GM18520 (cell line): ENCODE measurements around the gene PTCH1.
A peak's percentile ranks its signal among the peaks of the same experiment; 100 is the strongest.

ENCODE experiments used
- ATAC-seq: cut with Tn5 transposase; IDR thresholded peaks from one replicate; pipeline ENCODE4 v1.9.1; 2021; ENCODE audit not compliant: unreplicated experiment

PTCH1 gene

DNA sequence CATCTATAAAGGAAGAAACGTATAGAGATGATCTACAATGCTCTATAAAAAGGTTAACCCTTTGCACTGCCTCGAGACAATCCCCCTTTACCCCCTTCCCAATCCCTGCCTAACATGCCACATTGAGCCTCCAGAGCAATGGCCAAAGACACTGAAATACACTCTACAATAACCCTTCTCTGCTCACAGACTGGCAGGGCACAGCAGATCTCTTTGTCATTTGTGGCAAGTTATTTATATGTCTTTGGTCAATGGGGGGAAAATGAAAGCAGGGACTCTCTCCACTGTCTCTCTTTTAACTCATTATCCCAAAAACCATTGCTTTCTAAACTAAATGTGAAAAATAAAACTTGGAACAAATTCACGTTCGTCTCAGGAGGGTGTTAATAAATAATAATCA lies 51.7 kb downstream of the PTCH1 start:
- ATAC-seq, result no peak

DNA sequence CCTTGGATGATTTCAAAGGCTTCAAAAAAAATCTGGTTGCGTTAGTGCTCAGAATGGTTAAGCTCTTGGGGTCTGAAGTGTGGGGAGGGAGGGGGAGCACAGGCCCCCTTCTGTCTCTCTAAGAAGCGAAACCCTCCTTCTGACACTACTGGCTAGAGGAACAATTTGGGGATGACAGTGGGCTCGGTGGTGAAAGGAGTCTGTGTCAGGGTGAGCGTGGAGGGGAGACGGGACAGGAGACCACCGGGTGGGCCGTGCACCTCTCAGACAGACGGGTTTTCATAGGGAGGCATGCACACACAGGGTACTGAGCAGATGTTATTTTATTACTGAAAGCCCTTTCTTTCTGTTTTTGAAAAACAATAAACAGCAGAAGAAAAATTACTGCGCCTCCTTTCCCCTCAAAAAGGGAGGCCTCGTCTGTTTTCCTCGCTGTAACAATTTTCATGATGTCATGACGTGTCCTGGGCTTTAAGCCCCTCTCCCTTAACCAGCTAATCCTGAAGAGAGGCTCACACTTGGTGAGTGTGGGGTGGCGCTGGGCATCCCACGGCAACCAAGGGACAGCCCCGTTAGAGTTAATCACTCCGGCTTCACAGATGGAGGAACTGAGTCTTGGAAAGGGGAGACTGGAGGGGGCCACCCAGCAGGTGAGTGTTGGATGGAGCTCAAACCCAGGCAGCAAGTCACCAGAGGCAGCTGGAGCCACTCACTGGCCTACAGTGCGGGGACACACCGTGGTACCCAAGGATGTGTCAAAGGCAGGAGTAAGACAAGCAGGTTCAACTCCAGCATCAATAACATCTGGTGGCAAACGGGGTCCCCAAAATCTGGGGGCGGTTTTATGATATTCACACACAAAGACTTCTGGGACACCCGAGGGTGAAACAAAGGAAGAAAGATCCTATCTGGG lies 53.4 kb downstream of the PTCH1 start:
- ATAC-seq, result no peak

DNA sequence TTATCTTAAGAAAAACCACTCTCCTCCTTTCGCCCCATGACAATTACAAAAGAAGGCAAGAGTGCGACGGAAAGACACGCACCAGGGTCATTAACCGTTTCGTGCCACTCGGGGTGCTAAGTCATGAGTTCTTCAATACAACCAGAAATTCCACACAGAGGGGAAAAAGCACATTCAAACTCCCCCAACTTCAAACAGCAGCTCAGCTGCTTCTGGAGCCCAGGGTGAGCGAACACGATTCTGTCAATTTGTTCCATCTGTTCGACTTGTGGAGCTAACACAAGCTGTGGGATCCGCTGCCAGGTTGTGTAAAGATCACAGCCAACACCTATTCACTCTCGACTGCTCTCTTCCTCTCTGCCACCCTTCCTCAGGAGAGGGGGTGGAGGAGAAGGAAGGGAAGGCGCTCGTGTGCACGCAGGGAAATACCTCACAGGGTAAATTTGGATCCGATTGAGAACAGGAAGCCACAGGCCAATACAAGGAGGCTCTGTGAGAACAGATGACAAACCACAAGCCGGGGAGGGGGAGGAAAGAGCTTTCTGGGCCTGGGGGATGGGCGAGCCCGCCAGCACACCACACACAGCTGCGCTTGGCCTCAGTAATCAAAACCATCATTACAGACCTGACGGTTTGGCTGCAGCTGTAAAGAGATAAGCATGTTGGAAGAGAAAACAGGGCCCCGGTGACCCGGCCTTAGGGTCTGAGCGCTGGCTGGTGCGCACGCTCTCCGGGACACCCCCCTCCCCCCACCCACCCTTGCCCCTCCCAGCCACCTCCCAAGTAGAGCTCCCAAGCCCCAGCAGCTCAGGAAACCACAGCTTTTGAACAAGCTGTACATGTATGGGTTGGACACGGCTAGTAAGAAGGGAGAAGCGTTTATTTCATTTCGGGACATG lies 54.3 kb downstream of the PTCH1 start:
- ATAC-seq, result peak; percentile 81

DNA sequence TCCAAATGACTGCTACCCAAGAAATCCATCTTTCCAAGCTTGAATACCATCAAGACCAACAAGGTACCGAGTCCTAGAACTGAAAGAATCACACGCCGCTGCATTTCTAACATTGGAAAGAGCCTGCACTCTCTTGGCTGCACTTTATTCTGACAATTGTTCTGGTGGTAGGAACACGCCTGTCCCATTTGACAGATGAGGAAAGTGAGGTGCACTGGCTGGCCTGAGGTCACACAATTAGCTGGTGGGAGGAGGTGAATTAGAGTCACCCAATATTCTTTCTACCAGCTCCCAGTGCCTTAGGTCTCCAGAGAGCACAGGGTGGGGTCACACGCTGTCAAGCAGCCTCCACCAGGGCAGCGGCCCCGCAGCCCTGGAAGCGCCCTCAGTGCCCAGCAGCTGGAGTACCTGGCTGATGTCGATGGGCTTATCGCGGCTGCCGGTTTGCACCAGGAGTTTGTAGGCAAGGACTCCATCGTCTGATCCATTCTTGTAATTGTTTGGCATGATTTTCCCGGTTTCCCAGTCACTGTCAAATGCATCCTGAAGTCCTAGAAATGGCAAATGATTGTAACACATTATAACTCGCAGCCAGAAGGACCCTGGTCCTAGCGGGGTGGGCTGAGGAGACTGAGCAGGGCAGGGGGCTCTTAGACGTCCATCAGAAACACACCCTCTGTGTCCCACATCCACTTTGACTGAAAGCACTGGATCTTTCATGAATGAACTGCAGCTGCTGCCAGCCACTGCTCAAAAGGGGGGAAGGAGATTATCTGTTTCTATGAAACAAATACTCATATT lies 55.1 kb downstream of the PTCH1 start:
- ATAC-seq, result no peak

DNA sequence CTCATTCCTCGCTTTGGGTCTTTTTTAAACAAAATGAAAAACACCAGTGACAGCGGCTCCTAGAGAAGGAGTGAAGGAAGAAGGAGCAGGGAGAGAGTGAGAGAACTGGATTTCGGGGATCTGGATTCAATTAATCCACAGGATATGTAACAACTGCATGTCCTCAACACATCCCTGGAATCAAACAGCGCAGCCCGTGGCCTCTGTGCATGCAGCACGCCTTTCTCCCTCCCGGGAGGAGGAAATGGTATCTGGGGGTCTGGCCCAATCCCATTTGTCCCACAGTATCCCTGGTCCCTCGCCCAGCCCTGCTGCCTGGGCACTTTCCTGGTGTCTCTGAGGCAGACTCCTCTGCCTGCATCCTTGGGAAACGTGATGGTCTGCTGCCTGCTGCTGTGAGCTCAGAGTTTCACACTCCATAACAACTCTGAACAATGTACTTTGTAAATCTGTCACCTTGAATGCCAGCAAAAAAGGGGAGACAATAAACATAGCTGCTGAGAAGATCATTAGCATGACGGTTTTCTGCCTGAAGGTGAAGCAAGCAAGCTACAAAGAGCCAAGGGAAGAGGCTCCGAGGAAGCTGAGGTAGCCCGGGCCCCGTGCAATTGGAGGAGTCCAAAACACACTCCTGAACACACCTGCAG lies 56.1 kb downstream of the PTCH1 start:
- ATAC-seq, result no peak

DNA sequence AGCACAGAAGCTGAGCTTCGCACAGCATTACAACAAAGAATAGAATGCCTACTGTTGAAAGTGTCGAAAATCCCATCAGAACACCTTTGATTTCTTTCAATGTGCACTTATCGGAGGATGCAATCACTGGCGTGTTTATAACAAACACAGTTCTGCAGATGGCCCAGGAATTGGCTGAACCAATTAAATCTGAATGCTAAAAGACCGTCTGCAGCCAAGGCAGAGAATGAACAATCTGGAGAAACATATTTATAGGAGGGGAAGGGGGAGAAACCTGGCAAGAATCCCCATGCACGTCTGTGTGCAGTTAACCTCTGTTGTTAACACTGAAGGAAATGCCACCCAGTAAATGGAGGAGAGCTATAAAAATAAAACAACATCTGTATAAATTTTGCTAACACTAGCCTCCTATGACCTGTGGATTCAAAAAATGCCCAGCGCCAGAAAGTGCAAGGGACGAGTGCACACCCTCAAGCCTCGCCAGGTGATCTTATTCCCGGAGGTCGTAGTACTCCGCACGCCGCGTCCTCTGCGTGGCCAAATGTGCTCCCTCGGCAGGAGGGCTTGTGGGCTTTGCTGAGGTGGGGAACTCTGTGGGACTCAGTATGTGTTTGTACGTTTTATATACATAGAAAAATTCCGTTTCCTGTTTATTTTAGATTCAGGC lies 56.8 kb downstream of the PTCH1 start:
- ATAC-seq, result no peak

DNA sequence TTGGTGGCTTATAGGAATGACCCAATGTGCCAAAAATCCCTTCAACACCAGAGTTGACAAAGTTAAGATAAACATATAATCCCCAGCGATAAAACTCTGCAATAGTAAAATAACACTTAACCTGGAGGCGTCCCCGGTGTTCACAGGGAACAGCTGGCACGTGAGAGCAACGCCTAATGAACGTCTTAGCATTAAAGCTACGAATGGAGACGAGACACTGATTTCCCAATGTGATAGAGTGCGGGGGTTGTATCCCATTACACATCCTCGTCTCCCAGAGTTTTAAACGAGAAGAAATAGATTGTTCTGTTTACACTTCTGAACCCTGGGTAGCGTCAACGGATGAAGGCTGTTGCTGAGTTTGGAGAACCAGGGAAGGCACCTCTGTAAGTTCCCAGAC lies 57.6 kb downstream of the PTCH1 start:
- no peak for ATAC-seq

DNA sequence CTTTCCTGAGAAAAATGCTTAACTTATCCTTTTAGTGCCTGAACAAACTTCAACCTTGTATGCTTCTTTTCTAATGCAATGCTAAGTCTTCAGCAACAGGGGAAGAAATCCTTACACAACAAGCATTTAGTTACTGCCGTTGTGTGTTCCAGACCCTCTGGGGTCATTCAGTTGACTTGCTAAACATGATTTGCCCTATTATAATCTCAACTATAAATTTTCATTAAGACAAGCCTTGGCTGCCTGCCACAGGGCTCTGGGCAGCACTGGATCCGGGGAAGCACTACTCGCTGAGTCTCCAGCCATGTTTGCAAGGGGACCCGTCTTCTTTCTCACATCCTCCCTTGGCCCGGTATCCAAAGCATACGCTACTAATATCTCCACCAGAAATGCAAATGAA lies 58.1 kb downstream of the PTCH1 start:
- ATAC-seq, result no peak

DNA sequence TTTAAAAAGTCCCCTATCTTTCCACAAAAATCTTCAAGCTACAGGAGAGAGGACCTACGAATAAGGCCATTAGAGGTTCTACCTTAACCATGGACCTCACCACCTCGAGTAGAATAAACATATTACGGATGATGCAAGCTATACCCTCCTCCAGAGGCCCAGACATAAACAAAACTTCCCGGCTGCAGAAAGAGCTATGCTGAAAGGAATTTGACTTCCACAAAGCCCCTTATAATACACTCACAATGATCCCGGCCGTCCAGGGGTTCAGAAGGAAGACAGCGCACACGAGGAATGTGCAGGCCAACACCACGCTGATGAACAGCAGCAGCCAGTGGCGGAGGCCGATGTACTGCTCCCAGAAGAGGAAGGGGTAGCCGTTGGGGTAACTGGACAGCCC lies 59.0 kb downstream of the PTCH1 start:
- ATAC-seq, result no peak

DNA sequence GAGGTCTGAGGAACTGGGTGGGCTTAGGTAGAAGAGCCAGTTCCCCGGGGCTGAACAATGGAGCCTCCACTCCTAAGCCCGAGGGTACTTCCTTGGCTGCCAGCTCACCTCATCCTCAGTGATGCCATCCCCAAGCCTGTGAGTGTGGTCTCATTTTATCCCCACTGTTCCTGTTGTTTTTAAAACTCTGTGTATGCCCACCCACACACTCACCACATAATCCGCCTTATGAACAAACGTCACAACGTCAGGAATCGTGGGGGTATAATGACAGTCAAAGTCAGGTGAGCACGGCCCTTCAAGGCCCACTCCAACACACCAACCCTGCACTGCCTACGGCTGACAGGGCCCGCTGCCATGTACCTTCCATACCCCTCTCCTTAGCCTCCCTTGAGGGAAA lies 61.1 kb downstream of the PTCH1 start:
- ATAC-seq, result no peak

DNA sequence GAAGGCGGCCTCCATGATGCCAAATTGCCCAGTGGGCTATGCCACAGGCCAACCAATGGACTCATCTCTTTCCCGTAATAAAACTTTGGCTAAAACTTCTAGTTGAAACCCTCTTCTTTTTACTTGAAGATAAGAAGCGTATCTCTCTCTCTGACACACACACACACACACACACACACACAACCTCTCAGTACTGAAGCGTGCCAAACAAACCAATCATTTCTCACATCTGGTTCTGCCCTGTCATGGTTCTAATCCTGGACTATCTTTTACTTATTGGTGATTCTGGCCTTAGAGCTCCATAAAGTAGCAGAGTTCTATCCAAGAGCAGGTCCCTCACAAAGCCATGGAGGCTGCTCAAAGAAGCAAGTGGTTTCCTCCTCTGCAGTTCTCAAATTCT lies 64.6 kb downstream of the PTCH1 start:
- no peak for ATAC-seq

DNA sequence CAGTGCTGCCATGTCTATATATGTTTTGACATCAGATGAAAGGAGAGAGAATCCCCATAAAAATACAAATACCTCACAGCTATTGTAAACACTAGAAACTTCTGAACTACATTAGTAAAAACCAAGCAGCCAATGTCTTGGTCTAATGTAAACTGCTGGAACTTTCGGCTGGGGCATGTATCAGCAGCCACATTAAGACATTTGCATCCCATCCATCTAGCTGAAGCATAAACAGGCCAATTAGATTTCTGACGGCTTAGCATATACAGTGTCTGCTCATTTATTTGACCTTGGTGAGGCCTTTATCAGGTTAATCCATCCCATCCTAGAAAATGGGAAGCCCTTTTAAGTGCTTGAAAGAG lies 65.7 kb downstream of the PTCH1 start:
- ATAC-seq, result no peak

DNA sequence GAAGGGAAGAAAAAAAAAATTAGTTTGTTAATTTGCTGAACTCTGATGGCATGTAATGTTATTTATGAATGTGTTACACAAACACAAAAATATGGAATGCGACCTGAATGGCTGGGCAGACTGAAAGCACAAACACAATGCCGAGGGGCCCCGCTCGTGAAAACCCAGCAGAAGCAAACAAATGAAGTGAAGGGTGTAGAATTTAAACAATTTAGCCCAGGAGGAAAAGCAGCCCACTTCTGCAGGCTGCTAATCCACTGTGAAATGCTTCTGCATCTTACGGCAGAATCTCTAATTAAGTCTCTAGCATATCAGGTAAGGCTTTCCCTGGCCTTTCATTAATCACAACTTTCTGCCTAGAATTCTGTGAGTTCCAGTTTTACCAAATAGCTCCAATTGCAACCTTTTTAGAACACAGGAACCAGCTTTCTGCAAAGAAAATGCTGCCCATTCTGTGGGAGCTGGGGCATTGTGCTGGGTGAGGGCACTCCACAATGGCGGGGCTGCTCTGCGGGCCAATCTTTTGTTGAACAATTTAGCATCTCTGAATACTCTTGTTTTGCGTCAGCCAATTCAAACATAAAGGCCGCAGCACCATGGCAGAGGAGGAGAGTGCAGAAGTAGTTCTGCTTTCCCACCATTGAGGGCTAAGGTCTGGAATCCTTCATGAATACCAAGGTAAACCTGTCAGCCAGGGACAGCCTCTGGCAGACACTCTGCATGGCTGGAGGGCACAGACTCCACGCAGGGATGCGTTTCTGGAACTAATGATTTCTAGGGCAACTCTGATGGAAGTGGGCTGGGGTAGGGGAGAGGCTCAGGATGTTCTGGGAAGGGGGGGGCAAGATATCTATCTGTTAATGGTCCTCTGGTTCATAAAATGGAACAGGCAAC lies 66.4 kb downstream of the PTCH1 start:
- no peak for ATAC-seq

DNA sequence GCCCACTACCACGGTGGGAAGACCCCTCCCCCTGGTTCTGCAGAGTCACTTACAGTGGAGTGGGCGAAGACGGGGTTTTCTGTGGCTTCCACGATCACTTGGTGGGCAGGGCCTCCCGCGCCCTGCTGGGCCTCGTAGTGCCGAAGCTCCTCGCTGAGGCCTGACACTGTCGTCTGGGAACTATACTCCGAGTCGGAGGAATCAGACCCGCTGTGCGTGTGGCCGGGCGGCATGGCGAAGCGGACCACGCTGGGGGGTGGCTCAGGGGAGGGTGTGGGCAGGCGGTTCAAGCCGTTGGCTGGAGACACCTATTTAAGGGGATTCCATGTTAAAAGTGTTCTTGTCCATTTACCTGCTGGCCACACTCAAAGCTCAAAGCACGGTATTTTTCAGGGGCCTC lies 67.8 kb downstream of the PTCH1 start:
- no peak for ATAC-seq

DNA sequence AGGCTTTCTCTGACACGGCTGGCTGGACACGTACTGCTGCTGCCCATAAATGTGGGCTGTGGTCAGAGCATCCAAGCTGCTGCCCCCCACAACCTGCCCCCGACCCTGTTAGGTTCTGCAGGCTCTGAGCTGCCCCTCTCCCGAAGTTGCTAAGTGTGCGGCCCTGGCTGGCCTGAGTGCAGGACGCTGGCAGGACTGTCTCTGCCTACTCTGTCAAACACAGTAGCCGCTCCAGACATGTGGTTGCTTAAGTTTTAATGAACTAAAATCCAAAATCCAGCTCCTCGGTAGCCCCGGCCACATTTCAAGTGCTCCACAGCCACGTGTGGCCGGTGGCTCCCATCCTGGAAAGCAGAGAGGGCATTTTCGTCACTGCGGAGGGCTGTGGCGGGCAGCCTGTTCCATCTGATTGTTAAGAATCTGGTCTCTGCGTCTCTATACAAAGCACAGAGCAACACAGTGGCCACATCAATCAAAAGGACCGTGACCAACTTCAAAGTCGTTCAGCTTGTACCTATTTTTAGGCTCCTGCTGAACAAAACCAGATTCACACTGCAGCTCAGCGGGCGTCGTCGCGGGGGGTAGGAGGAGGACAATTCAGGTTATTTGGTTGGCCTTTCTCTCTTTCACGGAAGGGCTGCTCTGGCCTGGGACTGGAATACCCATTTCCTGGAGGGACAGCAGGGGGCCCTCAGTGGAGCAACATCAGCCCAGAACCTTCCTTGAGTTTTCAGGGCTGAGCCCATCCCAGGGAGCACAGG lies 68.9 kb downstream of the PTCH1 start:
- ATAC-seq, result no peak

DNA sequence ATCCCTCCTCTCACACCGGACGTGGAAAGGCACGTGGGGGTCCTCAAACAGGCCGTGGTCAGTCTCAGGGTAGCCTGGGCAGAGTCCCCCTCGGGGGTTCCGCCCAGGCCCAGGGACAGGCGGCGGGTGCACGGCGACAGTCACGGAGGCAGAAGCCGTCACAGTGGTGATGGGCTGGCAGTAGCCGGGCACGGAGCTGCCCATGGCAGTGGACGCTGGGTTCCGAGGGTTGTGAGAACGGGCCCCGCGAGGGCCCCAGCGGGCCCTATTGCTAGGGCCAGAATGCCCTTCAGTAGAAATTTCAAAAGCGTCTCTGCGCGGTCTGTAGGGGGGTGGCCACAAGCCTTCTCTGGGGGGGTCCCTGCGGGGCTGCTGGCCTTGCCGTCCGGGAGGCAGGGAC lies 69.8 kb downstream of the PTCH1 start:
- no peak for ATAC-seq

DNA sequence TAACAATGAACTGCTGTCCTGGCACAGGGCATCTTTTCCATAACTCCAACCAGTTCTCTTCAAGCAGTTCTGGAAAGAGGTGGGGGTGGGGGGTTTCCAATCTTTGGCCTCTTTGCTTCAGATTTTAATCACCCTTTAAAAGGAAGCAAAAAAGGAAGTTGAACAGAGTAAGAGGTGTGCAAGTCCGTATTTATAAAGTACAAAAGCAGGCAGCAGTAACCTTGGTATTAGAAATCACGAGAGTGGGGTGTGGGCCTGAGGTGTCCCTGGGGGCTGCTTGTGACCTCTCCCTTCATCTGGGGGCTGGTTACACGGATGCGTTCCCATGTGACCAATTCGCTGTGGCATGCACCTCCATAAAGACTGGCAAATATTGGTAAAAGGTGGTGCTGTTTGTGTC lies 70.5 kb downstream of the PTCH1 start:
- no peak for ATAC-seq

DNA sequence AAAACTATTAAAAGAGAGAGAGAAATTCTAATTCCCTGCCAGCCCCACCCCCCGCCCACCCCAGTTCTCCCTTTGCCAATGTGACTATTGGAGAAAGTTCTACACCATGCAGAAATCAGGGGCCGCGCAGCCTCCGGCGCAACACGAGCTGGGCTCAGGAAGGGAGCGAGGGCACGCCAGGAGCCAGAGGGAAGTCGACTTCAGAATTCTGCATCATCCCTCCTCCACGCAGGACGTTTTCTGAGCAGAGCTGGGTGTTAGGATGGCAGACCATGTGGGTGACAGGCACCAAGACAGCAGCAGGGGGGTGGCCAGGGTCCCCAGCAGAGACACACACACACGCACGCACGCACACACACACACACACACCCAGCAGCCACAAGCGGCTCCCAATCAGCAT lies 72.6 kb downstream of the PTCH1 start:
- no peak for ATAC-seq

DNA sequence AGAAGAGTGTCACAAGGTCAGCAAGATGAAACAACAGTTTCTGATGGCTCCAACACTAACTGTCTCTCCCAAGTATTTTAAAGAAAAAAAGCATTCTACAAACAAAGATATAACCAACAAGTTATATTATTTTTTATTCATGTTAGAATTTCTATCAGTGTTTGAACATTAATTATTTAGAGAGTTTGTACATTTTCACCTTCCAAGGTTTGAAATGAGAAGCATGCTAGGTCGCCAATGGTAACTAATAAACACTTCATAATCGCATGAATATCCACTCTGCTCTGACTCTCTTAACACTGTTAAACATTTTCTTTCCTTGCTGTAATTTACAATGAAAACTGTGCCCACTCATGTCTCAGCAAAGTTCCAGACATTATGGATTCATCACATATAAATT lies 73.5 kb downstream of the PTCH1 start:
- ATAC-seq, result no peak
